Measurements from ENCODE around the gene ALG10. TPM values are rescaled to one million over a fixed set of nuclear protein-coding genes. Genes with fewer than 3 reads are reported as not detected.
"Not testable (repeated sequence)": the region's sequence is repeated elsewhere in the genome, so short reads cannot be mapped to it uniquely, and the experiment has no call there.

Gene ALG10
- total RNA-seq: 18.7 and 20.4 TPM in 2 replicates

- intact Hi-C loops (cut with micrococcal nuclease): loop anchor here (1.0 to 5.0 kb wide), 4 partner anchors 197 to 1567 kb away; partner anchors contain the start of gene DNM1L
- DNase-seq (ENCODE audit: low spot score): peak; percentile 95
- no peaks in the 10 kb centered on the region for H3K27me3 Mint-ChIP-seq (ENCODE audit: low read depth)
- H3K4me3 Mint-ChIP-seq (ENCODE audit: low read depth): peak within 1 kb of the TSS; percentile 97
- H3K36me3 Mint-ChIP-seq (ENCODE audit: low read depth): peaks cover 12% of the 10 kb centered on the region
- H3K27ac Mint-ChIP-seq: peak within 1 kb of the TSS; percentile 95
- no peaks in the 10 kb centered on the region for H3K9me3 Mint-ChIP-seq
- peaks cover 25% of the 10 kb centered on the region for H3K4me1 Mint-ChIP-seq (ENCODE audit: low read depth)
These were observed at the start of gene ALG10 for GRCh38 chr12:34022079-34022830. ALG10 (plus strand) TSS chr12:34022496; CDS start chr12:34022600, 104 bp downstream.

GRCh38 chr12:33972884-33973283 is 49.4 kb upstream of the ALG10 start:
- H3K36me3 Mint-ChIP-seq (ENCODE audit: low read depth); DNase-seq (ENCODE audit: low spot score); H3K27ac Mint-ChIP-seq; intact Hi-C loops (cut with micrococcal nuclease); H3K4me3 Mint-ChIP-seq (ENCODE audit: low read depth); H3K9me3 Mint-ChIP-seq; H3K27me3 Mint-ChIP-seq (ENCODE audit: low read depth); H3K4me1 Mint-ChIP-seq (ENCODE audit: low read depth): not testable (repeated sequence)

GRCh38 chr12:33977887-33978286 is 44.4 kb upstream of the ALG10 start:
- no peak for DNase-seq (ENCODE audit: low spot score)
- Mint-ChIP-seq H3K27me3 (ENCODE audit: low read depth) (no peaks in the 10 kb centered on the region), H3K4me1 (ENCODE audit: low read depth) (no peaks in the 10 kb centered on the region), H3K27ac (no peak overlapping the region), H3K4me3 (ENCODE audit: low read depth) (no peak overlapping the region), H3K36me3 (ENCODE audit: low read depth) (no peaks in the 10 kb centered on the region), H3K9me3 (peaks cover 7% of the 10 kb centered on the region)
- intact Hi-C loops (cut with micrococcal nuclease): no loop called here

- no peaks in the 10 kb centered on the region for H3K27me3 Mint-ChIP-seq (ENCODE audit: low read depth)
- H3K4me3 Mint-ChIP-seq (ENCODE audit: low read depth): no peak overlapping the region
- H3K9me3 Mint-ChIP-seq: no peaks in the 10 kb centered on the region
- intact Hi-C loops (cut with micrococcal nuclease): no loop called here
- no peak for DNase-seq (ENCODE audit: low spot score)
- H3K27ac Mint-ChIP-seq: no peak overlapping the region
- no peaks in the 10 kb centered on the region for H3K4me1 Mint-ChIP-seq (ENCODE audit: low read depth)
- H3K36me3 Mint-ChIP-seq (ENCODE audit: low read depth): no peaks in the 10 kb centered on the region
These were observed 34.0 kb upstream of the ALG10 start for GRCh38 chr12:33988197-33988805.

- Mint-ChIP-seq H3K4me1 (ENCODE audit: low read depth) (no peaks in the 10 kb centered on the region), H3K36me3 (ENCODE audit: low read depth) (no peaks in the 10 kb centered on the region), H3K27me3 (ENCODE audit: low read depth) (no peaks in the 10 kb centered on the region), H3K4me3 (ENCODE audit: low read depth) (no peak overlapping the region), H3K9me3 (no peaks in the 10 kb centered on the region), H3K27ac (no peak overlapping the region)
- no peak for DNase-seq (ENCODE audit: low spot score)
- intact Hi-C loops (cut with micrococcal nuclease): no loop called here
These were observed 33.4 kb upstream of the ALG10 start for GRCh38 chr12:33988913-33989312.

GRCh38 chr12:33994857-33995808 is 27.2 kb upstream of the ALG10 start:
- DNase-seq (ENCODE audit: low spot score): no peak
- intact Hi-C loops (cut with micrococcal nuclease): no loop called here
- Mint-ChIP-seq H3K27me3 (ENCODE audit: low read depth) (no peaks in the 10 kb centered on the region), H3K4me1 (ENCODE audit: low read depth) (no peaks in the 10 kb centered on the region), H3K27ac (no peak overlapping the region), H3K9me3 (no peaks in the 10 kb centered on the region), H3K36me3 (ENCODE audit: low read depth) (no peaks in the 10 kb centered on the region), H3K4me3 (ENCODE audit: low read depth) (no peak overlapping the region)

GRCh38 chr12:34008835-34009234 is 13.5 kb upstream of the ALG10 start:
- intact Hi-C loops (cut with micrococcal nuclease); H3K27me3 Mint-ChIP-seq (ENCODE audit: low read depth); DNase-seq (ENCODE audit: low spot score); H3K27ac Mint-ChIP-seq; H3K9me3 Mint-ChIP-seq; H3K4me1 Mint-ChIP-seq (ENCODE audit: low read depth); H3K4me3 Mint-ChIP-seq (ENCODE audit: low read depth); H3K36me3 Mint-ChIP-seq (ENCODE audit: low read depth): not testable (repeated sequence)

GRCh38 chr12:34016361-34016760 is 5.9 kb upstream of the ALG10 start:
- DNase-seq (ENCODE audit: low spot score): no peak
- no peak overlapping the region for H3K4me3 Mint-ChIP-seq (ENCODE audit: low read depth)
- intact Hi-C loops (cut with micrococcal nuclease): no loop called here
- no peaks in the 10 kb centered on the region for H3K9me3 Mint-ChIP-seq
- H3K27ac Mint-ChIP-seq: no peak overlapping the region
- H3K36me3 Mint-ChIP-seq (ENCODE audit: low read depth): no peaks in the 10 kb centered on the region
- H3K4me1 Mint-ChIP-seq (ENCODE audit: low read depth): peaks cover 9% of the 10 kb centered on the region
- H3K27me3 Mint-ChIP-seq (ENCODE audit: low read depth): peaks cover 3% of the 10 kb centered on the region

GRCh38 chr12:34021071-34021470 is 1.2 kb upstream of the ALG10 start:
- intact Hi-C loops (cut with micrococcal nuclease): loop anchor here (5.0 kb wide), 1 partner anchor 1344 kb away; the partner anchor contains the start of gene DNM1L
- DNase-seq (ENCODE audit: low spot score): no peak
- Mint-ChIP-seq H3K36me3 (ENCODE audit: low read depth) (peaks cover 8% of the 10 kb centered on the region), H3K4me1 (ENCODE audit: low read depth) (peaks cover 25% of the 10 kb centered on the region), H3K27me3 (ENCODE audit: low read depth) (no peaks in the 10 kb centered on the region), H3K4me3 (ENCODE audit: low read depth) (no peak overlapping the region), H3K9me3 (no peaks in the 10 kb centered on the region), H3K27ac (no peak overlapping the region)

GRCh38 chr12:34027661-34028060 is 5.4 kb downstream of the ALG10 start:
- H3K27me3 Mint-ChIP-seq (ENCODE audit: low read depth); DNase-seq (ENCODE audit: low spot score); intact Hi-C loops (cut with micrococcal nuclease); H3K4me3 Mint-ChIP-seq (ENCODE audit: low read depth); H3K27ac Mint-ChIP-seq; H3K9me3 Mint-ChIP-seq: not testable (repeated sequence)
- peaks cover 15% of the 10 kb centered on the region for H3K36me3 Mint-ChIP-seq (ENCODE audit: low read depth)
- peaks cover 13% of the 10 kb centered on the region for H3K4me1 Mint-ChIP-seq (ENCODE audit: low read depth)

- no peaks in the 10 kb centered on the region for H3K9me3 Mint-ChIP-seq
- H3K36me3 Mint-ChIP-seq (ENCODE audit: low read depth): peaks cover 8% of the 10 kb centered on the region
- intact Hi-C loops (cut with micrococcal nuclease): loop anchor here (10.0 kb wide), 1 partner anchor 94 kb away; no protein-coding TSS in a partner anchor
- no peak for DNase-seq (ENCODE audit: low spot score)
- no peak overlapping the region for H3K27ac Mint-ChIP-seq
- H3K27me3 Mint-ChIP-seq (ENCODE audit: low read depth): no peaks in the 10 kb centered on the region
- H3K4me1 Mint-ChIP-seq (ENCODE audit: low read depth): no peaks in the 10 kb centered on the region
- H3K4me3 Mint-ChIP-seq (ENCODE audit: low read depth): no peak overlapping the region
These were observed 8.3 kb downstream of the ALG10 start for GRCh38 chr12:34030591-34030990.

GRCh38 chr12:34033628-34034296 is 11.5 kb downstream of the ALG10 start:
- peaks cover 4% of the 10 kb centered on the region for H3K4me1 Mint-ChIP-seq (ENCODE audit: low read depth)
- H3K4me3 Mint-ChIP-seq (ENCODE audit: low read depth): no peak overlapping the region
- no peaks in the 10 kb centered on the region for H3K27me3 Mint-ChIP-seq (ENCODE audit: low read depth)
- no peak for DNase-seq (ENCODE audit: low spot score)
- no peaks in the 10 kb centered on the region for H3K36me3 Mint-ChIP-seq (ENCODE audit: low read depth)
- H3K9me3 Mint-ChIP-seq: no peaks in the 10 kb centered on the region
- intact Hi-C loops (cut with micrococcal nuclease): loop anchor here (1.0 to 10.0 kb wide), 2 partner anchors 91 to 185 kb away; no protein-coding TSS in a partner anchor
- H3K27ac Mint-ChIP-seq: no peak overlapping the region
